Muscle of back (tissue), 11 donors: ENCODE results near the gene S100A9. TPM values are rescaled to one million over a fixed set of nuclear protein-coding genes. Genes with fewer than 3 reads are reported as not detected.
"Not testable (repeated sequence)": the region's sequence is repeated elsewhere in the genome, so short reads cannot be mapped to it uniquely, and the experiment has no call there.

ENCODE experiments used
- DNase-seq, 3 donors: peaks; one replicate each; pipeline versions ENCODE4 v3.0.0 to v3.0.0-alpha.2; 2013
- polyA plus RNA-seq, 10 donors: library from polyadenylated mRNA; unstranded; fragments of 120-200 nt; gene quantifications; one replicate each; pipeline ENCODE4 v1.2.1, GENCODE V29; 2013; ENCODE audit not compliant: insufficient read length in 10 of 10

Gene S100A9
- polyA plus RNA-seq, 10 donors = 9.4 to 40.7 (median 25.4) TPM

- peak in 1 of 3 donors; percentile 5 for DNase-seq
Measured at GRCh38 chr1:153404768-153405167, 47.1 kb downstream of the S100A9 start.

GRCh38 chr1:153405825-153406599, 48.4 kb downstream of the S100A9 start:
- not testable (repeated sequence) for DNase-seq

GRCh38 chr1:153407274-153407673, 49.6 kb downstream of the S100A9 start:
- not testable (repeated sequence) for DNase-seq

Other genes with a start within 250 kb of the S100A9 start
- under 1 TPM in 2 of 10 donors, not detected in 8; 0.48 to 0.75 TPM for gene SPRR2F, start 244.3 kb upstream of the S100A9 start, polyA plus RNA-seq
- gene SPRR2G, start 207.0 kb upstream of the S100A9 start, polyA plus RNA-seq = under 1 TPM in 1 of 10 donors, not detected in 9; 0.48 TPM
- gene LELP1, start 154.4 kb upstream of the S100A9 start, polyA plus RNA-seq = not detected
- not detected for gene PRR9, start 140.3 kb upstream of the S100A9 start, polyA plus RNA-seq
- gene LORICRIN, start 98.2 kb upstream of the S100A9 start, polyA plus RNA-seq = not detected
- under 1 TPM in 2 of 10 donors, not detected in 8; 0.25 to 0.26 TPM for gene PGLYRP3, start 44.9 kb upstream of the S100A9 start, polyA plus RNA-seq
- 1 to 10 TPM in 2 of 10 donors, not detected in 8; 1.1 to 1.7 TPM for gene PGLYRP4, start 9.0 kb upstream of the S100A9 start, polyA plus RNA-seq
- 1 to 10 TPM in 6 of 10 donors, under 1 TPM in 3, not detected in 1; 0.26 to 4.9 (median 1.8) TPM for gene S100A12, start 17.8 kb downstream of the S100A9 start, polyA plus RNA-seq
- gene S100A8, start 33.2 kb downstream of the S100A9 start, polyA plus RNA-seq = 10 to 100 TPM in 8 of 10 donors, 1 to 10 TPM in 2; 4.7 to 37.0 (median 13.9) TPM
- not detected for gene S100A7A, start 58.7 kb downstream of the S100A9 start, polyA plus RNA-seq
- not detected for gene S100A7, start 102.8 kb downstream of the S100A9 start, polyA plus RNA-seq
- gene S100A6, start 178.1 kb downstream of the S100A9 start, polyA plus RNA-seq = 100 to 1,000 TPM; 159 to 322 (median 210) TPM
- under 1 TPM in 5 of 10 donors, not detected in 5; 0.23 to 0.65 (median 0.41) TPM for gene S100A5, start 183.1 kb downstream of the S100A9 start, polyA plus RNA-seq
- 100 to 1,000 TPM; 162 to 254 (median 206) TPM for gene S100A4, start 188.0 kb downstream of the S100A9 start, polyA plus RNA-seq
- 1 to 10 TPM in 4 of 10 donors, under 1 TPM in 4, not detected in 2; 0.35 to 1.2 (median 0.86) TPM for gene S100A3, start 191.4 kb downstream of the S100A9 start, polyA plus RNA-seq
- gene S100A2, start 208.0 kb downstream of the S100A9 start, polyA plus RNA-seq = 10 to 100 TPM in 2 of 10 donors, 1 to 10 TPM in 6, under 1 TPM in 2; 0.35 to 11.4 (median 1.5) TPM